SK-N-SH treated with all-trans-retinoic acid at 6 μM for 48 hours (cell line): ENCODE results near the gene HLA-G.

Experiments
- ATAC-seq: fragments of 200-7000 bp; cut with Tn5 transposase; 3 replicates; pipeline ENCODE4 v1.9.1; 2020; ENCODE audit warnings: mild to moderate bottlenecking, moderate library complexity
- CSDC2 ChIP-seq: fragments of 250-450 bp; sonication (Bioruptor Pico); IDR thresholded peaks from 2 replicates; pipeline ENCODE4 v1.5.0; 2020; ENCODE audit warnings: mild to moderate bottlenecking, moderate library complexity
- CSRNP3 ChIP-seq: fragments of 250-450 bp; sonication (Bioruptor Pico); IDR thresholded peaks from 2 replicates; pipeline ENCODE4 v1.5.1; 2021; ENCODE audit warnings: mild to moderate bottlenecking, moderate library complexity
- GLIS3 ChIP-seq: fragments of 250-450 bp; sonication (Bioruptor Pico); IDR thresholded peaks from 2 replicates; pipeline ENCODE4 v1.5.0; 2020; ENCODE audit warnings: mild to moderate bottlenecking, moderate library complexity
- ISL1 ChIP-seq: fragments of 250-450 bp; sonication (Bioruptor Pico); IDR thresholded peaks from 2 replicates; pipeline ENCODE4 v2.1.2; 2022; ENCODE audit warnings: mild to moderate bottlenecking, moderate library complexity
- OSR1 ChIP-seq: fragments of 250-450 bp; sonication (Bioruptor Pico); IDR thresholded peaks from 2 replicates; pipeline ENCODE4 v1.8.0; 2022; ENCODE audit warnings: moderate library complexity, mild to moderate bottlenecking, inconsistent platforms
- PATZ1 ChIP-seq: fragments of 250-450 bp; sonication (Bioruptor Pico); IDR thresholded peaks from 2 replicates; pipeline ENCODE4 v1.8.0; 2020; ENCODE audit warnings: mild to moderate bottlenecking, moderate library complexity, borderline replicate concordance
- RARB ChIP-seq: fragments of 250-450 bp; sonication (Bioruptor Pico); IDR thresholded peaks from 2 replicates; pipeline ENCODE4 v1.8.0; 2021; ENCODE audit warnings: mild to moderate bottlenecking, moderate library complexity
- SNAI2 ChIP-seq: fragments of 250-450 bp; sonication (Bioruptor Pico); IDR thresholded peaks from 2 replicates; pipeline ENCODE4 v1.5.0; 2020; ENCODE audit warnings: mild to moderate bottlenecking, moderate library complexity
- TCF4 ChIP-seq: fragments of 250-450 bp; sonication (Bioruptor Pico); IDR thresholded peaks from 2 replicates; pipeline ENCODE4 v1.8.0; 2021; ENCODE audit warnings: mild to moderate bottlenecking, moderate library complexity, borderline replicate concordance
- TOX ChIP-seq: fragments of 250-450 bp; sonication (Bioruptor Pico); IDR thresholded peaks from 2 replicates; pipeline ENCODE4 v1.8.0; 2021; ENCODE audit warnings: mild to moderate bottlenecking, moderate library complexity, borderline replicate concordance
- TSHZ2 ChIP-seq: fragments of 250-450 bp; sonication (Bioruptor Pico); IDR thresholded peaks from 2 replicates; pipeline ENCODE4 v1.5.0; 2020; ENCODE audit warnings: mild to moderate bottlenecking, moderate library complexity
- ZC3H10 ChIP-seq: fragments of 250-450 bp; sonication (Bioruptor Pico); IDR thresholded peaks from 2 replicates; pipeline ENCODE4 v1.5.1; 2021; ENCODE audit warnings: mild to moderate bottlenecking, moderate library complexity
- ZFP3 ChIP-seq: fragments of 250-450 bp; sonication (Bioruptor Pico); IDR thresholded peaks from 2 replicates; pipeline ENCODE4 v1.5.0; 2020; ENCODE audit warnings: mild to moderate bottlenecking, moderate library complexity
- ZFP30 ChIP-seq: fragments of 450-650 bp; formaldehyde crosslinking; IDR thresholded peaks from 2 replicates; pipeline ENCODE4 v1.5.0; 2022; ENCODE audit warnings: mild to moderate bottlenecking, moderate library complexity
- ZNF70 ChIP-seq: fragments of 450-650 bp; formaldehyde crosslinking; IDR thresholded peaks from 2 replicates; pipeline ENCODE4 v1.5.0; 2020; ENCODE audit warnings: mild to moderate bottlenecking, moderate library complexity
- ZNF8 ChIP-seq: fragments of 450-650 bp; formaldehyde crosslinking; IDR thresholded peaks from 2 replicates; pipeline ENCODE4 v1.5.0; 2020; ENCODE audit warnings: mild to moderate bottlenecking, moderate library complexity

The HLA-G gene

GRCh38 chr6:29828471-29828797, 809 bp downstream of the HLA-G start:
- TF ChIP-seq CSDC2 (CRISPR knock-in tag) (no peak), CSRNP3 (CRISPR knock-in tag) (no peak), TSHZ2 (CRISPR knock-in tag) (no peak), RARB (CRISPR knock-in tag) (no peak), GLIS3 (no peak), SNAI2 (CRISPR knock-in tag) (no peak), TOX (CRISPR knock-in tag) (no peak), PATZ1 (no peak), ZFP3 (no peak), OSR1 (CRISPR knock-in tag) (no peak), ISL1 (no peak), ZC3H10 (CRISPR knock-in tag) (no peak), ZFP30 (CRISPR knock-in tag) (no peak)

GRCh38 chr6:29829766-29830165, 2.1 kb downstream of the HLA-G start:
- no peak for ATAC-seq

More at GRCh38 chr6:29828471-29828797, 809 bp downstream of the HLA-G start:
- no peak for ATAC-seq

More at GRCh38 chr6:29829766-29830165, 2.1 kb downstream of the HLA-G start:
- TF ChIP-seq ZNF70 = no peak
- no peak for TF ChIP-seq TSHZ2 (CRISPR knock-in tag)
- no peak for TF ChIP-seq TCF4 (CRISPR knock-in tag)
- no peak for TF ChIP-seq ZNF8
- TF ChIP-seq CSRNP3 (CRISPR knock-in tag) = no peak
- TF ChIP-seq ZC3H10 (CRISPR knock-in tag) = no peak
- TF ChIP-seq, all 23 proteins: peak for 0
